Hair follicular keratinocyte (primary cell): Measurements from ENCODE around the gene TNFAIP8L3. TPM values are rescaled to one million over a fixed set of nuclear protein-coding genes. Genes with fewer than 3 reads are reported as not detected.

Experiments
- total RNA-seq: library from RNA; depleted of rRNA; stranded (reverse); fragments of >200 nt; gene quantifications from 2 replicates; pipeline ENCODE4 v1.2.3, GENCODE V29; 2015

Gene TNFAIP8L3
- total RNA-seq: 1.1 and 1.3 TPM in 2 replicates

DNA sequence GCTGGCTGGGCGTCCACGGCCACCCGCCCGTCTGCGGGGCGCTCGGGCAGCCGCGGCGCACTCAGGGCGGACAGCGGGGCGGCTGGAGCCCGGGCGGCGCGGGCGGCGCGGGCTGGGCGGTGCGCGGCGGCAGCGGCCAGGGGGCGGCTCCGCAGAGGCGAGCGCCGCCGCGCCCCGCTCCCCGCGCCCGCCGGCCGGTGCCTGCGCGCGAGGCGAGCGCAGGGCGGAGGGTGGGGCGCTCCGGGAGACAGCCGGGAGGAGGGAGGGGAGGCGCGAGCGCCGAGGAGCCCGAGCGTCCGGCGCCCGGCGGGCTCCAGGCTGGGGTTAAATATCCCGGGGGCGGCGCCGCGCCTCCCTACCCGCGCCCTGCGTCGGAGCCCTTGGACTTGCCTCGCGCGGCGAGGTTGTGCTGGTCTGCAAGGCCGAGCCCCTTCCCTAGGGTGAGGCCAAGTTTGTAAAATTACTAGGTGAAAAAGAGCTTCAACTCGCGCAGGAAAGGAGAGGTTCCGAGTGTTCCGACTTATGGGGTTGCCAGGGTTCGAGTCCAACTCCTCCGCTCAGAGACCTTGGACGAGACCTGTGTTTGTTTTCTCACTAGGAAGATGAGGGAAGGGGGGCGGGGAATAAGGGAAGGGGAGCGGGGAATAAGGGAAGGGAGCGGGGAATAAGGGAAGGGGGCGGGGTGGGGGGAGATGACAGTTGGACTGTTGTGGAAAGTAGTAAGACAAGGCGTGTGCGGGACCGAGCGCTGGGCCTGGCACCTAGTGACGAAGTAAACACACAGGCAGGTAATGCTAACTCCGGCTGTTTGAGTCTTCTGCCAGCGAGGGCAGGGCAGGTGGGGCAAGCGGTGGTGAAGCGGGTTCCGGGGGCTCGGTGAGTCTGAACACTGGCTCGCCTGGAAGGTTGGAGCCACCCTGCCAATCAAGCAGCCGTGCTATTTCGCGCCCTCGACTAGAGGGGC, at the start of gene TNFAIP8L3:
TSS of gene TNFAIP8L3 (minus strand) at position 301 of the 964 bp plus-strand sequence. CDS start 311 bp downstream, outside the sequence.

Other genes starting within 250 kb of the TNFAIP8L3 start
- 8.3 and 9.1 TPM in 2 replicates for gene AP4E1, start 186.2 kb downstream of the TNFAIP8L3 start, total RNA-seq
- gene CYP19A1, start 243.7 kb upstream of the TNFAIP8L3 start, total RNA-seq: not detected in 2 replicates
- gene GLDN, start 246.7 kb upstream of the TNFAIP8L3 start, total RNA-seq: not detected in 2 replicates